Liver (tissue), 9 donors: ENCODE results near the gene S100A5. TPM values are rescaled to one million over a fixed set of nuclear protein-coding genes. Genes with fewer than 3 reads are reported as not detected.

Experiments
- DNase-seq: peaks from one replicate; pipeline ENCODE4 v3.0.0-alpha.2; 2017; ENCODE audit warnings: low spot score
- H3K27ac ChIP-seq, 2 donors: one replicate each; pipeline ENCODE4 v1.7.0; 2013; ENCODE audit warnings: inconsistent platforms in 2 of 2, low read length in 2 of 2, control low read depth in 1 of 2, low read depth in 1 of 2, mild to moderate bottlenecking in 1 of 2
- H3K27me3 ChIP-seq, 4 donors: one replicate each; pipeline versions ENCODE4 v1.6.1 to v1.7.0; 2013; ENCODE audit warnings: low read length in 3 of 4, inconsistent platforms in 1 of 4, mild to moderate bottlenecking in 1 of 4, moderate library complexity in 1 of 4; ENCODE audit not compliant: control insufficient read depth in 4 of 4, insufficient read depth in 4 of 4
- H3K36me3 ChIP-seq, 4 donors: one replicate each; pipeline versions ENCODE4 v1.6.1 to v1.7.0; 2013; ENCODE audit warnings: low read length in 3 of 4, mild to moderate bottlenecking in 3 of 4, low read depth in 1 of 4, moderate library complexity in 1 of 4; ENCODE audit not compliant: control insufficient read depth in 4 of 4, insufficient read depth in 3 of 4
- H3K4me1 ChIP-seq, 4 donors: one replicate each; pipeline versions ENCODE4 v1.6.1 to v1.7.0; 2013; ENCODE audit warnings: low read length in 3 of 4, mild to moderate bottlenecking in 3 of 4, moderate library complexity in 1 of 4; ENCODE audit not compliant: control insufficient read depth in 4 of 4, insufficient read depth in 4 of 4
- H3K4me3 ChIP-seq, 3 donors: one replicate each; pipeline versions ENCODE4 v1.6.1 to v1.7.0; 2013; ENCODE audit warnings: low read length in 3 of 3, control low read depth in 1 of 3, low read depth in 1 of 3, mild to moderate bottlenecking in 1 of 3
- H3K9ac ChIP-seq, 2 donors: one replicate each; pipeline ENCODE4 v1.7.0; 2013; ENCODE audit warnings: low read length in 2 of 2, mild to moderate bottlenecking in 2 of 2, moderate library complexity in 2 of 2, control low read depth in 1 of 2, low read depth in 1 of 2
- H3K9me3 ChIP-seq, 4 donors: one replicate each; pipeline versions ENCODE4 v1.6.1 to v1.7.0; 2013; ENCODE audit warnings: low read length in 3 of 4; ENCODE audit not compliant: control insufficient read depth in 4 of 4
- EGR1 ChIP-seq, 2 donors: IDR thresholded peaks; 2 replicates each; pipeline ENCODE4 v1.6.1; 2016 to 2018; ENCODE audit warnings: antibody characterized with exemption in 2 of 2, low read depth in 2 of 2
- FOXA1 ChIP-seq: IDR thresholded peaks from 2 replicates; pipeline ENCODE4 v1.6.1; 2016; ENCODE audit warnings: antibody characterized with exemption
- FOXA2 ChIP-seq: IDR thresholded peaks from 2 replicates; pipeline ENCODE4 v1.6.1; 2016; ENCODE audit warnings: antibody characterized with exemption
- GABPA ChIP-seq, 2 donors: IDR thresholded peaks in 1 of 2; conservative IDR thresholded peaks in 1 of 2; 2 replicates each; pipeline ENCODE4 v1.6.1; 2016; ENCODE audit warnings: antibody characterized with exemption in 2 of 2, mild to moderate bottlenecking in 1 of 2, moderate library complexity in 1 of 2
- HNF4A ChIP-seq, 2 donors: conservative IDR thresholded peaks; 2 replicates each; pipeline ENCODE4 v1.6.1; 2016; ENCODE audit warnings: antibody characterized with exemption in 2 of 2, mild to moderate bottlenecking in 2 of 2
- HNF4G ChIP-seq: IDR thresholded peaks from 2 replicates; pipeline ENCODE4 v1.6.1; 2016; ENCODE audit warnings: antibody characterized with exemption
- JUND ChIP-seq, 2 donors: IDR thresholded peaks; 2 replicates each; pipeline ENCODE4 v1.6.1; 2016; ENCODE audit warnings: antibody characterized with exemption in 2 of 2
- NR2F2 ChIP-seq: IDR thresholded peaks from 2 replicates; pipeline ENCODE4 v1.6.1; 2016; ENCODE audit warnings: antibody characterized with exemption
- RAD21 ChIP-seq, 2 donors: IDR thresholded peaks; 2 replicates each; pipeline ENCODE4 v1.6.1; 2016; ENCODE audit warnings: antibody characterized with exemption in 2 of 2, mild to moderate bottlenecking in 2 of 2
- RXRA ChIP-seq, 2 donors: IDR thresholded peaks; 2 replicates each; pipeline ENCODE4 v1.6.1; 2017 to 2018; ENCODE audit warnings: antibody characterized with exemption in 2 of 2, mild to moderate bottlenecking in 1 of 2
- SP1 ChIP-seq: IDR thresholded peaks from 2 replicates; pipeline ENCODE4 v1.6.1; 2018; ENCODE audit warnings: antibody characterized with exemption, mild to moderate bottlenecking
- TAF1 ChIP-seq: conservative IDR thresholded peaks from 2 replicates; pipeline ENCODE4 v1.6.1; 2016; ENCODE audit warnings: antibody characterized with exemption, mild to moderate bottlenecking
- YY1 ChIP-seq: IDR thresholded peaks from 2 replicates; pipeline ENCODE4 v1.6.1; 2016; ENCODE audit warnings: antibody characterized with exemption, mild to moderate bottlenecking
- WGBS: extraction: QIAGEN DNeasy Blood & Tissue Kit; methylation state at CpG from one replicate; pipeline ENCODE4 v1.1.7; 2013; 5-methylcytosine and 5-hydroxymethylcytosine counted together
- polyA plus RNA-seq, 2 donors: library from polyadenylated mRNA; stranded (reverse) in 1 of 2; unstranded in 1 of 2; fragments of 200-250 nt in 1 of 2; fragments of >200 nt in 1 of 2; fragmentation: Nextera tagmentation in 1 of 2; extraction: Ambion mirVana in 1 of 2; gene quantifications; one replicate each; pipeline versions ENCODE4 v1.2.1 to v1.2.3, GENCODE V29; 2013 to 2015
- total RNA-seq, 2 donors: library from RNA; depleted of rRNA; stranded (reverse); fragments of >200 nt; gene quantifications; one replicate each; pipeline ENCODE4 v1.2.3, GENCODE V29; 2014
- TF ChIP-seq, protein P1 (sequence below): fragments of 150-350 bp; IDR thresholded peaks from 2 replicates; pipeline ENCODE4 v1.5.1; 2017; ENCODE audit warnings: improper control_type of control experiment, low read depth, low read length; ENCODE audit not compliant: missing input control
- TF ChIP-seq, protein P2 (sequence below): IDR thresholded peaks from 2 replicates; pipeline ENCODE4 v1.6.1; 2016; ENCODE audit warnings: antibody characterized with exemption
- TF ChIP-seq, protein P3 (sequence below): IDR thresholded peaks from 2 replicates; pipeline ENCODE4 v1.6.1; 2016; ENCODE audit warnings: antibody characterized with exemption
- TF ChIP-seq, protein P4 (sequence below): IDR thresholded peaks from 2 replicates; pipeline ENCODE4 v1.6.1; 2016; ENCODE audit warnings: antibody characterized with exemption
- TF ChIP-seq, protein P5 (sequence below): IDR thresholded peaks from 2 replicates; pipeline ENCODE4 v1.6.1; 2016; ENCODE audit warnings: antibody characterized with exemption, mild to moderate bottlenecking
- donor health status: healthy.
- donor health status: healthy.
- donor health status: healthy.
- donor health status: healthy.
- donor health status: healthy.

S100A5 gene
- total and polyA plus RNA-seq, 4 donors = not detected

DNA sequence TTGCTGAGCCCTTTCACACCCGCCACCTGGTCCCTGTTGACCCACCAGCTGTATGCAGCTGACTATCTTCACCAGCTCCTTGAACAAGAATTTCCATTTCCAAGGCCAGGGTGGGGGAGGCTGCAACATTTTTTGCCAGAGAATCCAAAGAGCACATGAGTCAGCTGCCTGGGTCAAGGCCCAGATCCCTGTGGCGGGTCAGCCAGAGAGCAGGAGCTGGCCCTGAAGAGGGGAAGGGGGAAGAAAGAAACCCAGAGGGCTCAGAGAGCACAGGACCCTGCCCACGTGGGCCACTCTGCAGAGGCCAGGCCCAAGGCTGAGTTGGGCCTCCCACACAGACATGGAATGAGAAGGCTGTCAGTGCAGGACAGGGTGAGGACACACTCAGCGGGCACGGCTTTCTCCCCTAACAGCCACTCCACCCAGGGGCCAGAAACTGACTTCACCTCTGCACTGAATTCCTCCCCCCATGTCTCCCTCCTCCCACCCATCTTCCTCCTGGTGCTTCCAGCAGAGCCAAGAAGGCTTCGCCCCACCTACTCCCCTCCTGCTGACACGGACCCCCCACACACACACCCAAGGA is 33.8 kb downstream of the S100A5 start:
- 77% methylated on average over 7 of the region's 7 CpGs for WGBS
- Histone ChIP-seq H3K36me3 (no peaks in the 10 kb centered on the region), H3K9ac (no peak overlapping the region), H3K27me3 (no peaks in the 10 kb centered on the region), H3K4me3 (no peak overlapping the region), H3K9me3 (no peaks in the 10 kb centered on the region), H3K4me1 (peaks cover 0 to 4% (median 2%) of the 10 kb centered on the region in 4 donors), H3K27ac (no peak overlapping the region)
- no peak for DNase-seq
- peak in 1 of 2 donors; percentile 10 for TF ChIP-seq RAD21 (IDR thresholded peaks at IDR 0.05)
- TF ChIP-seq SP1 = peak; percentile 9
- peak in 1 of 2 donors; percentile 38 for TF ChIP-seq EGR1 (IDR thresholded peaks at IDR 0.05; ENCODE audit: low read depth in 2 of 2)
- no peak for TF ChIP-seq TAF1
- peak in 1 of 2 donors; percentile 72 for TF ChIP-seq JUND (IDR thresholded peaks at IDR 0.05)
- TF ChIP-seq YY1 = no peak
- peak in 1 of 2 donors; percentile 68 for TF ChIP-seq HNF4A (conservative IDR thresholded peaks at IDR 0.05)
- TF ChIP-seq GABPA (IDR thresholded peaks at IDR 0.05 in 1 of 2, conservative IDR thresholded peaks at IDR 0.05 in 1 of 2) = no peak
- TF ChIP-seq, protein P1, sequence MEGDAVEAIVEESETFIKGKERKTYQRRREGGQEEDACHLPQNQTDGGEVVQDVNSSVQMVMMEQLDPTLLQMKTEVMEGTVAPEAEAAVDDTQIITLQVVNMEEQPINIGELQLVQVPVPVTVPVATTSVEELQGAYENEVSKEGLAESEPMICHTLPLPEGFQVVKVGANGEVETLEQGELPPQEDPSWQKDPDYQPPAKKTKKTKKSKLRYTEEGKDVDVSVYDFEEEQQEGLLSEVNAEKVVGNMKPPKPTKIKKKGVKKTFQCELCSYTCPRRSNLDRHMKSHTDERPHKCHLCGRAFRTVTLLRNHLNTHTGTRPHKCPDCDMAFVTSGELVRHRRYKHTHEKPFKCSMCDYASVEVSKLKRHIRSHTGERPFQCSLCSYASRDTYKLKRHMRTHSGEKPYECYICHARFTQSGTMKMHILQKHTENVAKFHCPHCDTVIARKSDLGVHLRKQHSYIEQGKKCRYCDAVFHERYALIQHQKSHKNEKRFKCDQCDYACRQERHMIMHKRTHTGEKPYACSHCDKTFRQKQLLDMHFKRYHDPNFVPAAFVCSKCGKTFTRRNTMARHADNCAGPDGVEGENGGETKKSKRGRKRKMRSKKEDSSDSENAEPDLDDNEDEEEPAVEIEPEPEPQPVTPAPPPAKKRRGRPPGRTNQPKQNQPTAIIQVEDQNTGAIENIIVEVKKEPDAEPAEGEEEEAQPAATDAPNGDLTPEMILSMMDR = no peak
- TF ChIP-seq, protein P2, sequence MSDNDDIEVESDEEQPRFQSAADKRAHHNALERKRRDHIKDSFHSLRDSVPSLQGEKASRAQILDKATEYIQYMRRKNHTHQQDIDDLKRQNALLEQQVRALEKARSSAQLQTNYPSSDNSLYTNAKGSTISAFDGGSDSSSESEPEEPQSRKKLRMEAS = no peak
- TF ChIP-seq NR2F2 = peak; percentile 85
- peak; percentile 27 to 82 for TF ChIP-seq RXRA (IDR thresholded peaks at IDR 0.05)

DNA sequence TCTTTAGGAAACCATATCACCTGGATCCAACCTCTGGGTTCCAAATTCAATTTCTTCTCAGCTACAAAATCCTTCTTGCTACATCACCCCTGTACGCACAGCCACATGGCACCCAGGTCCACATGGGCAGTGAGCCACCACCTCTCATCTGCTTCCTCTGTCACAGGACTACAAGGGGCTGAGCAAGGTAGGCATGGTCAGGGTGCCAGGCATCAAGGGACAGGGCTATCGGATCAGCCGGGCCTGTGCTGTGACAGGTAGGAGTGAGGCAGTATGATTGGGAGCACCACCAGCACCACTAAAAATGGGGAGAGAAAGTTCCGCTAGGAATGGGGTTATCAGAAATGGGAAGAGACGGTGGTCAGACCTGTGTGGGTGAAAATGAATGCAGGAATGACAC is 34.3 kb downstream of the S100A5 start:
- Histone ChIP-seq H3K27me3 (no peaks in the 10 kb centered on the region), H3K9ac (no peak overlapping the region), H3K9me3 (no peaks in the 10 kb centered on the region), H3K4me1 (peaks cover 0 to 4% (median 2%) of the 10 kb centered on the region in 4 donors), H3K27ac (no peak overlapping the region), H3K4me3 (no peak overlapping the region), H3K36me3 (no peaks in the 10 kb centered on the region)
- DNase-seq = no peak
- TF ChIP-seq GABPA (IDR thresholded peaks at IDR 0.05 in 1 of 2, conservative IDR thresholded peaks at IDR 0.05 in 1 of 2) (no peak), FOXA1 (no peak), SP1 (no peak), HNF4G (no peak), RXRA (IDR thresholded peaks at IDR 0.05) (no peak), JUND (IDR thresholded peaks at IDR 0.05) (no peak), YY1 (no peak), RAD21 (IDR thresholded peaks at IDR 0.05) (no peak), FOXA2 (no peak)
- TF ChIP-seq, protein P2 = no peak
- TF ChIP-seq, protein P1 = no peak
- TF ChIP-seq, protein P3, sequence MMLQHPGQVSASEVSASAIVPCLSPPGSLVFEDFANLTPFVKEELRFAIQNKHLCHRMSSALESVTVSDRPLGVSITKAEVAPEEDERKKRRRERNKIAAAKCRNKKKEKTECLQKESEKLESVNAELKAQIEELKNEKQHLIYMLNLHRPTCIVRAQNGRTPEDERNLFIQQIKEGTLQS = no peak
- TF ChIP-seq, protein P4, sequence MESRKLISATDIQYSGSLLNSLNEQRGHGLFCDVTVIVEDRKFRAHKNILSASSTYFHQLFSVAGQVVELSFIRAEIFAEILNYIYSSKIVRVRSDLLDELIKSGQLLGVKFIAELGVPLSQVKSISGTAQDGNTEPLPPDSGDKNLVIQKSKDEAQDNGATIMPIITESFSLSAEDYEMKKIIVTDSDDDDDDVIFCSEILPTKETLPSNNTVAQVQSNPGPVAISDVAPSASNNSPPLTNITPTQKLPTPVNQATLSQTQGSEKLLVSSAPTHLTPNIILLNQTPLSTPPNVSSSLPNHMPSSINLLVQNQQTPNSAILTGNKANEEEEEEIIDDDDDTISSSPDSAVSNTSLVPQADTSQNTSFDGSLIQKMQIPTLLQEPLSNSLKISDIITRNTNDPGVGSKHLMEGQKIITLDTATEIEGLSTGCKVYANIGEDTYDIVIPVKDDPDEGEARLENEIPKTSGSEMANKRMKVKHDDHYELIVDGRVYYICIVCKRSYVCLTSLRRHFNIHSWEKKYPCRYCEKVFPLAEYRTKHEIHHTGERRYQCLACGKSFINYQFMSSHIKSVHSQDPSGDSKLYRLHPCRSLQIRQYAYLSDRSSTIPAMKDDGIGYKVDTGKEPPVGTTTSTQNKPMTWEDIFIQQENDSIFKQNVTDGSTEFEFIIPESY = no peak
- TF ChIP-seq, protein P5, sequence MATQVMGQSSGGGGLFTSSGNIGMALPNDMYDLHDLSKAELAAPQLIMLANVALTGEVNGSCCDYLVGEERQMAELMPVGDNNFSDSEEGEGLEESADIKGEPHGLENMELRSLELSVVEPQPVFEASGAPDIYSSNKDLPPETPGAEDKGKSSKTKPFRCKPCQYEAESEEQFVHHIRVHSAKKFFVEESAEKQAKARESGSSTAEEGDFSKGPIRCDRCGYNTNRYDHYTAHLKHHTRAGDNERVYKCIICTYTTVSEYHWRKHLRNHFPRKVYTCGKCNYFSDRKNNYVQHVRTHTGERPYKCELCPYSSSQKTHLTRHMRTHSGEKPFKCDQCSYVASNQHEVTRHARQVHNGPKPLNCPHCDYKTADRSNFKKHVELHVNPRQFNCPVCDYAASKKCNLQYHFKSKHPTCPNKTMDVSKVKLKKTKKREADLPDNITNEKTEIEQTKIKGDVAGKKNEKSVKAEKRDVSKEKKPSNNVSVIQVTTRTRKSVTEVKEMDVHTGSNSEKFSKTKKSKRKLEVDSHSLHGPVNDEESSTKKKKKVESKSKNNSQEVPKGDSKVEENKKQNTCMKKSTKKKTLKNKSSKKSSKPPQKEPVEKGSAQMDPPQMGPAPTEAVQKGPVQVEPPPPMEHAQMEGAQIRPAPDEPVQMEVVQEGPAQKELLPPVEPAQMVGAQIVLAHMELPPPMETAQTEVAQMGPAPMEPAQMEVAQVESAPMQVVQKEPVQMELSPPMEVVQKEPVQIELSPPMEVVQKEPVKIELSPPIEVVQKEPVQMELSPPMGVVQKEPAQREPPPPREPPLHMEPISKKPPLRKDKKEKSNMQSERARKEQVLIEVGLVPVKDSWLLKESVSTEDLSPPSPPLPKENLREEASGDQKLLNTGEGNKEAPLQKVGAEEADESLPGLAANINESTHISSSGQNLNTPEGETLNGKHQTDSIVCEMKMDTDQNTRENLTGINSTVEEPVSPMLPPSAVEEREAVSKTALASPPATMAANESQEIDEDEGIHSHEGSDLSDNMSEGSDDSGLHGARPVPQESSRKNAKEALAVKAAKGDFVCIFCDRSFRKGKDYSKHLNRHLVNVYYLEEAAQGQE = no peak
- 89% methylated on average over 5 of the region's 5 CpGs for WGBS
